GM23338 (cell line): ENCODE data around the gene SLC66A3. TPM values are rescaled to one million over a fixed set of nuclear protein-coding genes. Genes with fewer than 3 reads are reported as not detected.

ENCODE experiments used
- ATAC-seq: fragments of 200-7000 bp; cut with Tn5 transposase; 3 replicates; pipeline ENCODE4 v1.9.1; 2020
- DNase-seq: peaks from one replicate; pipeline ENCODE4 v3.0.0-alpha.2; 2015; ENCODE audit warnings: low spot score
- H2AFZ ChIP-seq: fragments of 200-600 bp; sonication (generic); 2 replicates; pipeline ENCODE4 v1.8.0; 2016; ENCODE audit warnings: antibody characterized with exemption, mild to moderate bottlenecking, moderate library complexity
- H3F3A ChIP-seq: fragments of 200-600 bp; sonication (generic); replicated peaks from 2 replicates; pipeline ENCODE4 v1.8.0; 2017; ENCODE audit warnings: antibody characterized with exemption, mixed run types, low read depth
- H3K27ac ChIP-seq: fragments of 200-600 bp; sonication (generic); 2 replicates; pipeline ENCODE4 v1.6.1; 2016; ENCODE audit warnings: low read depth
- H3K27me3 ChIP-seq: fragments of 200-600 bp; sonication (generic); 2 replicates; pipeline ENCODE4 v1.8.0; 2016; ENCODE audit warnings: mild to moderate bottlenecking, mixed run types, moderate library complexity; ENCODE audit not compliant: insufficient read depth
- H3K36me3 ChIP-seq: fragments of 200-600 bp; sonication (generic); 2 replicates; pipeline ENCODE4 v1.8.0; 2016; ENCODE audit warnings: mild to moderate bottlenecking; ENCODE audit not compliant: insufficient read depth
- H3K4me1 ChIP-seq: fragments of 200-600 bp; sonication (generic); 2 replicates; pipeline ENCODE4 v1.8.0; 2016; ENCODE audit warnings: mild to moderate bottlenecking, moderate library complexity; ENCODE audit not compliant: insufficient read depth
- H3K4me2 ChIP-seq: fragments of 200-600 bp; sonication (generic); 2 replicates; pipeline ENCODE4 v1.7.1; 2017; ENCODE audit warnings: mixed run types
- H3K4me3 ChIP-seq: fragments of 200-600 bp; sonication (generic); 2 replicates; pipeline ENCODE4 v1.6.1; 2016; ENCODE audit warnings: mixed run types
- H3K79me2 ChIP-seq: fragments of 200-600 bp; sonication (generic); replicated peaks from 2 replicates; pipeline ENCODE4 v1.8.0; 2017; ENCODE audit warnings: mild to moderate bottlenecking; ENCODE audit not compliant: insufficient read depth
- H3K9me2 ChIP-seq: fragments of 200-600 bp; sonication (generic); 2 replicates; pipeline ENCODE4 v1.8.0; 2017; ENCODE audit not compliant: insufficient read depth
- H4K20me1 ChIP-seq: fragments of 200-600 bp; sonication (generic); replicated peaks from 2 replicates; pipeline ENCODE4 v1.8.0; 2017; ENCODE audit warnings: mild to moderate bottlenecking; ENCODE audit not compliant: insufficient read depth
- H3K27ac Mint-ChIP-seq: 2 replicates; pipeline ENCODE4 v1.8.0; 2020; ENCODE audit warnings: inconsistent platforms, mild to moderate bottlenecking, moderate library complexity, mixed read lengths
- H3K27me3 Mint-ChIP-seq: 3 replicates; pipeline ENCODE4 v1.8.0; 2022; ENCODE audit warnings: low read depth, mild to moderate bottlenecking, moderate library complexity, mixed read lengths, inconsistent platforms; ENCODE audit not compliant: insufficient read depth, poor library complexity
- H3K36me3 Mint-ChIP-seq: 3 replicates; pipeline ENCODE4 v1.8.0; 2021; ENCODE audit warnings: low read depth, mild to moderate bottlenecking, inconsistent platforms, moderate library complexity, mixed read lengths
- H3K4me1 Mint-ChIP-seq: 3 replicates; pipeline ENCODE4 v1.8.0; 2020; ENCODE audit warnings: mild to moderate bottlenecking, inconsistent platforms, mixed read lengths
- H3K4me3 Mint-ChIP-seq: 3 replicates; pipeline ENCODE4 v1.8.0; 2021; ENCODE audit warnings: moderate library complexity, mild to moderate bottlenecking, inconsistent platforms, mixed read lengths
- H3K9me3 Mint-ChIP-seq: 3 replicates; pipeline ENCODE4 v1.8.0; 2020; ENCODE audit warnings: moderate library complexity, mild to moderate bottlenecking, inconsistent platforms, mixed read lengths
- CTCF ChIP-seq, 2 experiments: fragments of 200-600 bp in 1 of 2; sonication (generic) in 1 of 2; conservative IDR thresholded peaks; 2 replicates each; pipeline versions ENCODE4 v1.5.1 to v1.6.1; 2016 to 2017; ENCODE audit warnings: antibody characterized with exemption in 2 of 2, low read depth in 2 of 2, mild to moderate bottlenecking in 2 of 2, moderate library complexity in 1 of 2
- EZH2 ChIP-seq: fragments of 200-600 bp; sonication (generic); IDR thresholded peaks from one replicate; pipeline ENCODE4 v1.8.0; 2017; ENCODE audit warnings: antibody characterized with exemption, mild to moderate bottlenecking, low read depth; ENCODE audit not compliant: unreplicated experiment
- EZH2phosphoT487 ChIP-seq: fragments of 200-600 bp; sonication (generic); IDR thresholded peaks from one replicate; pipeline ENCODE4 v1.8.1; 2018; ENCODE audit warnings: antibody characterized with exemption; ENCODE audit not compliant: unreplicated experiment
- JUNB ChIP-seq: IDR thresholded peaks from one replicate; pipeline ENCODE4 v1.6.1; 2016; ENCODE audit warnings: antibody characterized with exemption; ENCODE audit not compliant: unreplicated experiment
- POLR2AphosphoS5 ChIP-seq: IDR thresholded peaks from 2 replicates; pipeline ENCODE4 v1.6.1; 2016; ENCODE audit warnings: antibody characterized with exemption, low read depth
- REST ChIP-seq: IDR thresholded peaks from one replicate; pipeline ENCODE4 v1.6.1; 2018; ENCODE audit warnings: antibody characterized with exemption; ENCODE audit not compliant: unreplicated experiment
- STAT1 ChIP-seq: IDR thresholded peaks from one replicate; pipeline ENCODE4 v1.6.1; 2016; ENCODE audit warnings: antibody characterized with exemption; ENCODE audit not compliant: unreplicated experiment
- ZNF114 ChIP-seq: fragments of 250-450 bp; sonication (Bioruptor Pico); IDR thresholded peaks from 2 replicates; pipeline ENCODE4 v1.5.0; 2020; ENCODE audit warnings: mild to moderate bottlenecking, moderate library complexity
- ZNF331 ChIP-seq: fragments of 250-450 bp; sonication (Bioruptor Pico); IDR thresholded peaks from 2 replicates; pipeline ENCODE4 v1.5.0; 2020; ENCODE audit warnings: low read depth, mild to moderate bottlenecking, moderate library complexity
- ZNF462 ChIP-seq: fragments of 250-450 bp; sonication (Bioruptor Pico); IDR thresholded peaks from 2 replicates; pipeline ENCODE4 v1.5.0; 2020; ENCODE audit warnings: mild to moderate bottlenecking, moderate library complexity
- polyA plus RNA-seq: library from polyadenylated mRNA; unstranded; fragments of >200 nt; fragmentation: Nextera tagmentation; extraction: Ambion mirVana; gene quantifications from 2 replicates; pipeline ENCODE4 v1.2.1, GENCODE V29; 2016
- total RNA-seq: library from RNA; depleted of rRNA; stranded (reverse); fragments of >200 nt; shearing (Covaris generic); gene quantifications from 2 replicates; pipeline ENCODE4 v1.2.3, GENCODE V29; 2014

SLC66A3 gene
- total and polyA plus RNA-seq, 2 experiments from 2014 or later, result 13.7 to 18.4 TPM

- TF ChIP-seq CTCF (conservative IDR thresholded peaks at IDR 0.05; ENCODE audit: low read depth in 2 of 2) (no peak), STAT1 (no peak)
These were observed 57.9 kb downstream of the SLC66A3 start (continued) for GRCh38 chr2:11213090-11213638.

- Mint-ChIP-seq H3K27ac (no peak overlapping the region), H3K36me3 (peaks cover 38% of the 10 kb centered on the region), H3K9me3 (no peaks in the 10 kb centered on the region), H3K4me3 (no peak overlapping the region), H3K4me1 (no peaks in the 10 kb centered on the region), H3K27me3 (peaks cover 7% of the 10 kb centered on the region)
- H3F3A ChIP-seq, result no peaks in the 10 kb centered on the region
- peaks cover 13% of the 10 kb centered on the region for H3K36me3 ChIP-seq
- H3K79me2 ChIP-seq, result no peaks in the 10 kb centered on the region
- H3K9me2 ChIP-seq, result no peaks in the 10 kb centered on the region
- H3K4me3 ChIP-seq, result no peak overlapping the region
- H3K27me3 ChIP-seq, result no peaks in the 10 kb centered on the region
- H2AFZ ChIP-seq, result no peak overlapping the region
- no peaks in the 10 kb centered on the region for H4K20me1 ChIP-seq
- ATAC-seq (no peak), DNase-seq (no peak)
- H3K27ac ChIP-seq, result no peak overlapping the region
- no peaks in the 10 kb centered on the region for H3K4me1 ChIP-seq
- no peak overlapping the region for H3K4me2 ChIP-seq
- TF ChIP-seq STAT1 (no peak), EZH2 (no peak), EZH2phosphoT487 (no peak), JUNB (no peak), ZNF114 (no peak), REST (no peak), ZNF331 (CRISPR knock-in tag) (no peak), POLR2AphosphoS5 (no peak), ZNF462 (CRISPR knock-in tag) (no peak), CTCF (conservative IDR thresholded peaks at IDR 0.05; ENCODE audit: low read depth in 2 of 2) (no peak)
These were observed 58.7 kb downstream of the SLC66A3 start for GRCh38 chr2:11213975-11214374.
